GM18499 (cell line): ENCODE results near the gene CALHM6.
"Not testable (repeated sequence)": the region's sequence is repeated elsewhere in the genome, so short reads cannot be mapped to it uniquely, and the experiment has no call there.

Experiments
- ATAC-seq: cut with Tn5 transposase; IDR thresholded peaks from one replicate; pipeline ENCODE4 v1.9.1; 2021; ENCODE audit warnings: moderate number of reproducible peaks; ENCODE audit not compliant: insufficient read depth, unreplicated experiment

The CALHM6 gene

GRCh38 chr6:116471531-116471930 is 10.4 kb downstream of the CALHM6 start:
- no peak for ATAC-seq

DNA sequence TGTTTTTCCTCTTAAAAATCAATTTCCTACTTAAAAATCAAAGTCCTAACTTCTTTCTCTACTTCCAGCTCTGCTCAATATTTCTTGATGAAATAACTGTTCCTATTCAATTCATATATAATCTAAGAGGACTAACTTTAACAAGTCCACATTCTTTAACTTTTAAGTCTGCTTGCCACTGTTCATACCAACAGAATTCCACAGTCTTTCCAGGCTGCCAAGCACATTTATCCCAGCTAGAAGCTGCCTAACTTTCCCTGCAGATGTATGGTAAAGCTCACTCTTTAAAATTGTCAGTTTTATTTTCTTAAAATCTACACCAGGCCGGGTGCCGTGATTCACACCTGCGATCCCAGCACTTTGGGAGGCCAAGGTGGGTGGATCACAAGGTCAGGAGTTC is 11.5 kb downstream of the CALHM6 start:
- ATAC-seq = no peak

DNA sequence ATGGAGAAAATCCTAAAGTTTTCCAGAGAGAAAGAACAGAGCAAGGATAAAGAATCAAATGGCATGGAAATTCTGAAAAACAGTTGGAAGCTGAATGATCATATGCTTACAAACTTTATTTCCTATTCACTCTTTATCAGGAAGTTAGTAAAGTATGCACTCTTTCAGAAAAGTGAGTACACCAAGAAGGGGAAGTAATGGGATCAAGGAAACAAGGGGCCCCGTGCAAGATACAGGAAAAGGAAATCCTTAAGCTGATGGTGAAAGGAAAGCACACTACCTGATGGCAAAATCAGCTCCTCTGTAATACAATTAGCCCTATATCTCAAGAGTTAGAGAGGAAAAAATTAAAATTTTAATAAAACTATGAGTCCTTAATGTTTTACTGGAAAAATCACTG is 14.0 kb downstream of the CALHM6 start:
- ATAC-seq = no peak

DNA sequence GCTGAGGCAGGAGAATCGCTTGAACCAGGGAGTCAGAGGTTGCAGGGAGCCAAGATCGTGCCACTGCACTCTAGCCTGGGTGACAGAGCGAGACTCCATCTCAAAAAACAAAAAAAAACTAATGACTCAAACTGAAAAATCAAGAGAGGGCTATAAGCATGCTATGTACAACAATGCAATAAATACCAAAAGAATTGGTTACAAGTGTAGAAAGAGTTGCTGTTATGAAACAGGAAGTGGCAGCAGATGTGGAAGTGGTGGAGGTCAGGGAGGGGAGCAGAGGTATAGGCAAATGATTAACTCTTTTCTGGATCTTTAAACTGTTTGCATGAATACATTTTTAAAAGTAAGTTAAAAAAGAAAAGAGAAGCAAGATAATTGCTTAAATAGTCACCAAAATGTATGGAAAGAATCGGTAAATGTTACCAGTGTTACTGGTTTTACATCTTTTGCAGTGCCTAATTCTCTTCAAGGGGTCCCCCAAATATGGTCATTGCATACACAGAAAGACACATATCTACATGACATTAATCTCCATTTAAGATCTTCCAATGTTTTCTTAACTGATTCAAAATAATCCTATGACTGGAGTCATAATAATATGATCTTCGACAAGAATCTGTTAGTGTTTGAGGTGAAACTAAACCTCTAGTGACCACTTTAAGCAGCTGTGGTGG is 15.0 kb downstream of the CALHM6 start:
- peak; percentile 100 for ATAC-seq

DNA sequence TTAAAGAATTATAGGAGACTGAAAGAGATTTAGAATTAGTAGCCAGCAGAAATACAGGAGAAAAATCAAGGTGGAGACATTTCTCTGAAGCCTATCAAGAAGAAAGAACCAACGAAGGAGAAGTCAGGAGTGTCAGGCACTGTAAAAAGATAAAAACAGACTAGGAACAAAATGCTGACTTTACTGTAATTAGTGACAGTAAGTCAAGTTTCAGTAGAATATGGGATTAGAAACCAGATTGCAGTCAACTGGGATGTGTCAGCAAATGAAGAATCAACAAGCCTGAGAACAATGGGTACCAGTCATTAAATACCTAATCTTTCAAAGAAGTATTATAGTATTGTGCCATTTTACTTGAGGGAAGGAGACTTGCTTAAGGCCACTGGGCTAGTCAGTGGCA is 21.6 kb downstream of the CALHM6 start:
- ATAC-seq = no peak

GRCh38 chr6:116483616-116484015 is 22.4 kb downstream of the CALHM6 start:
- ATAC-seq = no peak

DNA sequence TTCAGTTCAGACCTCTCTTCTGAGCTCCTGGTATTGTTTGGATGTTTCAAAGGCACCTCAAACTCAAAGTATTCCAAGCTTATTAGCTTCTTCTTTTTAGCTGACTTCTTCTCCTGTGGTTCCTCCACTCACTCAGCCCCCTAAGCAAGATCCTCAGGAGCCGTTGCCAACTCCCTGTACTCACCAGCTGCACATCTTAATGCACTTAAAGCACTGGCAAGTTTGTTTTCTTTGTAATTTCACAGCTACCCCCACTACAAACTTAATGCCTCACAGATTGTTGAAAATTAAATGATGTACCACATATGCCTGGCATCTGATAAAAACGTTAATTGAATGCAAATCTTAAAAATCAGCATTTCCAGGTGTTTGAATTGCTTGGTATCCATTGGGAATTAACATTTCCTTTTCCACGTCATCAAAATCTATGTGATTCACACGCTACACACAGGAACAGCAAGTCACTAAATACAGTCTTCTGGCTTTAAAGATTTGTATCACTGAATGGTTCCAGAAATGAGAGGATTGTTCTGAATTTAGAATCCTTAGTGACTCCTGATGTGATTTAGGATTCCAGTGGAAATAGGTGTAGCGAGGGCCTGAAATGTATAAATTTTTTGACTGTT is 24.5 kb downstream of the CALHM6 start:
- ATAC-seq = no peak

DNA sequence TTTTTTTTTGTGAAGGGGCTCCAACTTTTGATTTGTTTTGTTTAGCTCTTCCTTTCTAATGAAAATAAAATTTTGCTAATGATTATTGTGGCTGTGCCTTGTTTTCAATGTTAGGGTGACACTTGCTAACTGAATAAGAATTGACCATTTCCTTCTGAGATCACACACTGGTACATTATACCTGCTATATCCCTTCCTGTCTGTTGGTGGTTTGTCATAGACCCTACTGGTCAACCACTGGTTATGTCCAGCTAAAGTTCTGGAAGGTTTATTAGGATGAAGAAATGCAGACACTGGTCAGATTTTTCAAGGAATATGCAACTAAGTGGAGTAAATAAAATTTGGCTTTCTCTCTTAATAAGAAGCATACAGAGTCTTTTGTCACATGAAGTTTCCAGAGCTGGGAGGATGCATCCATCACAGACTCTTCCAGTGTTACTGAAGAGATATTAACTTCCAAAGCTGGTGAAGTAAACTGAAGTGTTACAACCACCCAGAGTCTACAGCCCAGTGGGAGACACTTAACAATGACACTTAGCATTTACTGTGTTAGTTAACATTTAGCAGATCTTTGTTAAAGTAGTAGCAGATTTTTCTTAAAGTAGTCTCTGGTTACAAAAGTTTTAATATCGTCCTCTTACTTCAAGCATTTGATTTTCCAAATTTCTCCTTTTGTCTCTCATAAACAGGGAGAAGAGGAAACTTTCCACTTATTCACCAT is 30.6 kb downstream of the CALHM6 start:
- ATAC-seq = no peak

DNA sequence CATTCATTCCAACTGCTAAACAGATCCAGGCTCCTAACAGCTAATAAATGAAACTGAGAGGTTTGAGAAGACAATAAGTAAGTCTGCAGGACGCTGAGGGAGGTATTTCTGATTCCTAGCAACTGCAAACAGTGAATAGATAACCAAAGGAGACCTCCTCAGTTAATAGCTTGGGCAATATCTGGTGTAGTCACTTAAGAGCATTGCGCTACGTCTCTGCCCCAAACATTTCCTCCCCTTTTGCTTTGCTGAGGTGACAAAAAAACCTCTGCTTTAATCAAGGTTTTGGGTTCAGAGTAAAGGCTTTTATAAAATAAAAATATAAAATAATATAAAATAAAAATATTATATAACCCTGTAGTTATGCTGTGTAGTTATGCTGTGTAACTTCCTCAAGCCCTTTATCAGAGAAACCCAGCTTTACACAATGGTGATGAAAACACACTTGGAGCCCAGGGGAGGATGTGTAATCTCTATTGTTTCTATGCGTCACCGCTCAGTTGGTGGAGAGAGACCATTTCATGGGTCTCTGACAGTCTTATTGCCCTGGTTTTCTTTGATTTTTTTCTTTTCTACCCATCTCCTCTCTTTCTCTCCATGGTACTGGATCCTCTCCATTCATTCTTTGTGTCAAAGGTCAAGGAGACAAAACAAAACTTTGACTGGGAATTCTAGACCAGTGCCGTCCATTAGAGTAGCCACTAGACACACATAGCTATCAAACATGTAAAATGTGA is 31.3 kb downstream of the CALHM6 start:
- ATAC-seq = no peak

DNA sequence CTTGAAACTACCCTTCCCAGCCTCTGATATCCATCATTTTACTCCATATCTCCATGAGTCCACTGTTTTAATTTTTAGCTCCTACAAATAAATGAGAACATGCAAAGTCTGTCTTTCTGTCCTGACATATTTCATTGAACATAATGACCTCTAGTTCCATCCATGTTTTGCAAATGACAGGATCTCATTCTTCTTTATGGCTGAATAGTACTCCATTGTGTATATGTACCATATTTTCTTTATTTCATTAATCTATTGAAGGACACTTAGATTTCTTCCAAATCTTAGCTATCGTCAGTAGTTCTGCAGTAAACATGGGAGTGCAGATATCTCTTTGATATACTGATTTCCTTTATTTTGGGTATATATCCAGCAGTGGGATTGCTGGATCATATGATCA is 34.0 kb downstream of the CALHM6 start:
- ATAC-seq = not testable (repeated sequence)

GRCh38 chr6:116497113-116497676 is 36.0 kb downstream of the CALHM6 start:
- ATAC-seq = no peak

DNA sequence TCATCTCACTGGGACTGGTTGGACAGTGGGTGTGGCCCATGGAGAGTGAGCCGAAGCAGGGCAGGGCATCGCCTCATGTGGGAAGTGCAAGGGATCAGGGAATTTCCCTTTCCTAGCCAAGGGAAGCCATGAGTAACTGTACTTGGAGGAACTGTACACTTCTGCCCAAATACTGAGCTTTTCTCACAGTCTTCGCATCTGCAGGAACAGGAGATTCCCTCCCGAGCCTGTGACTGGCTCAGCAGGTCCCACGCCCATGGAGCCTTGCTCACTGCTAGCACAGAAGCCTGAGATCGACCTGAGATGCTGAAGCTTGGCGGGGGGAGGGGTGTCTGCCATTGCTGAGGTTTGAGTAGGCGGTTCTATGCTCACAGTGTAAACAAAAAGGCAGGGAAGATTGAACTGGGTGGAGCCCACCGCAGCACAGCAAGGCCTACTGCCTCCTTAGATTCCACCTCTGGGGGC is 39.8 kb downstream of the CALHM6 start:
- no peak for ATAC-seq

- ATAC-seq = no peak
Observed at GRCh38 chr6:116507324-116507723, 46.1 kb downstream of the CALHM6 start.

DNA sequence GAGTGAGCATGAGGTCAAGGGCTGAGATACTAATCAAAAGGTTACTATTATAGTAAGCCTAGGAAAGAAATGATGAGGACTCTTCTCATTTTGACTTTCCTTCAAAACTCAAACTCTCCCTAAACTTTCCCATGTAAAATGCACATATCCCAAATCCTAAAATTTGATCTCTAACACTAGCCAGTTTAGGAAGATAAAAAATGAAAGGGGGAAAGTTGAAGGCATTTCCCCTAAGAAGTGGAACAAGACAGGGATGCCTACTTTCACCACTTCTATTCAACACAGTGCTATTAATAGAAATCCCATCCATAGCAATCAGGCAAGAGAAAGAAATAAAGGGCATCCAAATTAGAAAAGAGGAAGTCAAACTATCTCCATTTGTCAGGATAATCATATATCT is 47.4 kb downstream of the CALHM6 start:
- ATAC-seq = no peak

- no peak for ATAC-seq
Observed at GRCh38 chr6:116511424-116512110, 50.4 kb downstream of the CALHM6 start, which contains the start of gene CALHM5. Gene CALHM5, plus strand, starts transcription at chr6:116511639. Its CDS starts 58 bp downstream, at chr6:116511697.

DNA sequence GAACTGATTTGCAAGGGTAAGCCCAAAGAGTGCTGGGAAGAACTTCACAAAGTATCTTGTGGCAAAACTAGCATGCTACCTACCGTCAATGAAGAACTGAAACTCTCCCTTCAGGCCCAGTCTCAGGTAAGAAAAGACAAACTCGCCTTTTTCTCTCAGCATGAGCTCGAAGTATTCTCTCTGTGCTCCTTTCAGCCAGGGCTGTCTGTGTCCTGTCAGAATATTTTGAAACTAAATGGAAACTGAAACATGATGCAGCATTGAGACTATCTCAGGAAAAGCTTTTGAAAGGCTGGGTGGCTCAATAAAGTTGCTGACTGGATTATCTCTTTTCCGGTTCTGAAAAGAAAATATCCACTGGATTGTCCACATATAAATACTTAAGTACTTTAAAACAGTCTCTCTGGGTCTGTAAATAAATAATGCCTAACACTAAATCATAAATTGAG is 51.0 kb downstream of the CALHM6 start:
- ATAC-seq = peak; percentile 65

- no peak for ATAC-seq
Observed at GRCh38 chr6:116512734-116513133, 51.6 kb downstream of the CALHM6 start.
